Stimulated activated CD4-positive, alpha-beta T cell treated with anti-CD3 and anti-CD28 coated beads, Interleukin-15, amount 100 ng/mL, for 24 hours (primary cell): ENCODE data around the gene CACNA1G.
A peak's percentile ranks its signal among the peaks of the same experiment; 100 is the strongest.

Source experiments
- DNase-seq: peaks from one replicate; pipeline ENCODE4 v3.0.0-alpha.2; 2020

Gene CACNA1G

DNA sequence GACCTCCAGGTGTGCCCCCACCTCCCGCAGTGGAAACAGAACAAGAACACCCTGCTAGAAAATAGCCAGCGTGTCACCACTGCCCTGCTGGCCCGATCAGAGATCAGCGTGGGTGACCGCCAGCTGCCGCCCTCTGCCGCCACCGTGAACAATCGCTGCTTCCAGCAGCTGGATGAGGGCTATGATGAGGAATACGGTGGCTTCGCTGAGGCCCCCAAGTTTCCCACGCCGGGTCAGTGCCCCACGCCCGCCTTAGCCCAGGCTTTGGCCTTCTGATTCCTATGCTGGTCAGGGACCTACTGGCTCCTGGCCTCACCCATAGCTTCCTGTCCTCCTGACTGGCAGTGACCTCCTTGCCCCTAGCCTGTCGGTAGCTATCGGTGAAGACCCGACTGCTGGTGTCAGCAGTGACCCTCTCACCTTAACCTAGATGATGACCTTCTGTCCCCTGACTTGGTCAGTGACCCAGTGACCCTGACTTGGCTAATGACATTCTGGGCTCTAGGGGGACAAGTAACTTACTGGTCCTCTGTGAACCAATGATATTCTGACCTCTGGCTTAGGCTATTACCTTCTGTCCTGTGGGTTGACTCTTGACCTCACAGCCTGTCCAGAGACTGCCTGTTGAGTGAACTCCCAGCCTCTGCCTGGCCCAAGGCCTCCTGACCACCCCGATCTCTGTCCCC is 11.1 kb upstream of the CACNA1G start:
- DNase-seq = no peak

DNA sequence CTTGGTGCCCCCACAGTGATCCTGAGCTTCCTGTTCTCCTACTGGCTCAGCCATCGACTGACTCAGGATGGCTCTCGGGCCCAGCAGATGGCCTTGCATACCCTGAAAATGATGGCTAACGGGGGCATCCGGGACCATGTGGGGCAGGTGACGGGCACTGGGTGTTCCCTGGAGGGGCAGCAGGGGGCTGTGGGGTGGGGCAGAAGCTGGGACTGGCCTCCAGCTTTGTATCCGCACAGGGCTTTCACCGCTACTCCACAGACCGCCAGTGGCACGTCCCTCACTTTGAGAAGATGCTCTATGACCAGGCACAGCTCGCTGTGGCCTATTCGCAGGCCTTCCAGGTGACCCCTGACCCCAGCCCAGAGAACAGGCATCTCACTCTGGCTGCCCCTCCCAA is 10.5 kb upstream of the CACNA1G start:
- no peak for DNase-seq

DNA sequence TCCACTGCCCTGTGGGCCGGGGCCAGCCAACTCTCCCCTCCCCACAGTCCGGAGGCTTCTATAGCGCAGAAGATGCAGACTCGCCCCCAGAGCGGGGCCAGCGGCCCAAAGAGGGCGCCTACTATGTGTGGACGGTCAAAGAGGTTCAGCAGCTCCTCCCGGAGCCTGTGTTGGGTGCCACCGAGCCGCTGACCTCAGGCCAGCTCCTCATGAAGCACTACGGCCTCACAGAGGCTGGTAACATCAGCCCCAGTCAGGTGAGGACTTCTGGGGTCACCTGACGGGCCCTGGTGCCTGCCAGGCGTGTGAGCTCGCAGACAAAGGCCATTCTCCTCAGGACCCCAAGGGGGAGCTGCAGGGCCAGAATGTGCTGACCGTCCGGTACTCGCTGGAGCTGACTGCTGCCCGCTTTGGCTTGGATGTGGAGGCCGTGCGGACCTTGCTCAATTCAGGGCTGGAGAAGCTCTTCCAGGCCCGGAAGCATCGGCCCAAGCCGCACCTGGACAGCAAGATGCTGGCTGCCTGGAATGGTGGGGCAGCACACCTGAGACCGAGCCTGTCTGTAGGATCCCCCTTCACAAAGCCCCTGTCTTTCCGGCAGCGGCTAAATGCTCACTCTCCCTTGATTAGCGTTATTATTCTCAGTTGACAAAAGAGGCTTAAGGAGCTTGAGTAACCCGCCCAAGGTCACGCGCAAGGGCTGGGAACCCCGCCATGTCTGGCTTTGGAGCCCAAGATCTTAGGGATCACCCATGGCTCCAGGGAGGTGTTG is 9.7 kb upstream of the CACNA1G start:
- DNase-seq = no peak

DNA sequence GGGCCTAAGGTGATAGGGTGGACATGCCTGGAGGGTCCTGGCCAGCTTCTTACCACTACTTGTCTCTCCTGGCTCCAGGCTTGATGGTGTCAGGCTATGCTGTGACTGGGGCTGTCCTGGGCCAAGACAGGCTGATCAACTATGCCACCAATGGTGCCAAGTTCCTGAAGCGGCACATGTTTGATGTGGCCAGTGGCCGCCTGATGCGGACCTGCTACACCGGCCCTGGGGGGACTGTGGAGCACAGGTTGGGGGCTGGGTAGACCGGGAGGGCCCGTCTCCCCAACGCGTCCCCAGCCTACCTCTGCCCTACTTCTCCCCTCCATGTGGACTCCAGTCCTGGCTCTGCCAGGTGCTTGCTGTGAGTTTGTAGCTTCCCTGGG is 9.1 kb upstream of the CACNA1G start:
- no peak for DNase-seq

DNA sequence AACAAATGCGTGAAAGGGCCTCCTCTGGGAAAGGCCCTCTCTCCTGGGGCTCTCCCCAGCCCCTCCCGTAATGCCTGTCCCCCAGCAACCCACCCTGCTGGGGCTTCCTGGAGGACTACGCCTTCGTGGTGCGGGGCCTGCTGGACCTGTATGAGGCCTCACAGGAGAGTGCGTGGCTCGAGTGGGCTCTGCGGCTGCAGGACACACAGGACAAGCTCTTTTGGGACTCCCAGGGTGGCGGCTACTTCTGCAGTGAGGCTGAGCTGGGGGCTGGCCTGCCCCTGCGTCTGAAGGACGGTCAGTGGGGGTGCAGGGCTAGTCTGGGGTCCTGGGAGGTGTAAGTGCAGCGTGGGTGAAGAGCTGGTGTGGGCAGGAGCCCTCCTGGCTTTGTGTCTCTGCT is 8.6 kb upstream of the CACNA1G start:
- no peak for DNase-seq

DNA sequence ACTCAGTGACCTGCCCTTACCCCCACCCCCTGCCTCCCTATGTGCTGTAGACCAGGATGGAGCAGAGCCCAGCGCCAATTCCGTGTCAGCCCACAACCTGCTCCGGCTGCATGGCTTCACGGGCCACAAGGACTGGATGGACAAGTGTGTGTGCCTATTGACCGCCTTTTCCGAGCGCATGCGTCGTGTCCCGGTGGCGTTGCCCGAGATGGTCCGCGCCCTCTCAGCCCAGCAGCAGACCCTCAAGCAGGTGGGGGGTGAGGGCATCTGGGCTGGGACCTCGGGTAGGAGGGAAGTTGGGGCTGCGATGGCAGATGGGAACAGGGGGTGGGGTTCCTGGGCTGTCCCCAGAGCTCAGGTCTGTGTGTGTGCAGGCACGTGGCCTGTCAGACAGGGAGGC is 6.3 kb upstream of the CACNA1G start:
- no peak for DNase-seq

DNA sequence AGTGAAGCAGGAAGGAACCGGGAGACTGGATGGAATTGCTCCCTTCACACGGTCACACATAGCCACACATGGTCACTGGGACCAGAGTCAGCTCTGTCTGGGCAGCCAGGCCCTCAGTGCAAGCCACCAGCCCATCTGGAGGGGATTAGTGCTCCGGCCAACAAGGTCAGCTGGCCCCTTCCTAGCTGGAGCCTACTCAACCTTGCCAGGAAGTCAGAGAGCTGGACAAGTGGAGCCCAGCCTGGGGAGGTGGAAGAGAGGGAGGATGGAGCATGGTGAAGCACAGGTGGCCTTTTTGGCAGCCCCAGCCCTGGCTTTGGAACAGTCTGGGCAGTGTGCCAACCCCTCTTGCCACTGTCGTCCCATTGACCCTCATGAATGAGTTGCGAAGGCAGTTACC is 3.7 kb upstream of the CACNA1G start:
- no peak for DNase-seq

DNA sequence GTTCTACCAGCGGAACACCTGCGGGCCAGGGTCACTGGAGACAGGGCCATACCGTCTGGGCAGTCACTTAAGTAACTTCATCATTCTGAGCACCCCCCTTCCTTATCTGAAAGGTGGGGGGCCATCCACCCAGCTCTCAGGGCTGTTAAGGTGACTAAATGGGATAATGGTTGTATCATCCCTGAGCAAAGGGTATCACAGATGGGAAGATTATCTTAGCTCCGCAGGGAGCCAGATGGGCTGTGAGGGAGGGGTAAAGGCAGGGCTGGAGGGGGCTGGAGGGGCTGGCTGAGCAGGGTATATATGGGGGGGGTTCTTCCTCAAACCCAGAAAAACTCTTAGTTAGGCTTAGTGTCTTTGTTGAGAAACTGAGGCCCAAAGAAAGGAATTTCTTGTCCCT is 2.9 kb upstream of the CACNA1G start:
- DNase-seq = no peak

DNA sequence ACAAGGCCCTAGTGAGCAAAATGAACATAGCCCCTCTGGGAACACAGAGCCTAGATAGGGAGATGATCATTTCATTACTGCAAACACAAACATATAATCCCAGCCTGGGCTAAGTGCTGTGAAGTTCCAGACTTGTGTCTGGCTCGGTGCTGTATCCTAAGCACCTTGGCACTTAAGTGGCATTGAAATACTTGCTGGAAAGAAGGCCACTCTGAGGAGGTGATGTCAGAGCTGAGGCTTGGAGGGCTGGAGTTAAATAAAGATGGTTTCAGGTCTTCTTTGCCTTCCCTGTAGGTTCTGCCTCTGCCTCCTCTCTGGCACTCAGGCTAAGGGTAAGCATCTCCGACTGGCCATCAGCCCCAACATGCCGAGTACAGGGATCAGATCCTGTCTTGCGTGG is 2.4 kb upstream of the CACNA1G start:
- DNase-seq = no peak

DNA sequence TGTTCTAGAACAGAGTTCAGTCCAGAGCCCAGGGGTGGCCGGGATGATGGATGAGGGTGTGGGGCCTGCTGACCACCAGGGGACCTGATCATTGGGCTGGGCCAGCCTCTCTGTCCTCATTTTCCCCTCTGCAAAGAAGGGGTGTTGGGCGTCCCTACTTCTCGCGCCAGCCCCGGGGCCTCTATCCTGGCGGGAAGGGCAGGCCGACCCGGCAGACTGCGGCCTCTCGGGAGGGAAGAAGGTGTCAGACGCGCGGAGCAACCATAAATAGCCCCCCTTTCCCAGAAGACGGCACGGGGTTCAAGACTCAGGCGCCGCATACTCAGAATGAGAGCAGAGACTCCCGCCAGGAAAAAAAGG is 2.0 kb upstream of the CACNA1G start:
- DNase-seq = no peak

DNA sequence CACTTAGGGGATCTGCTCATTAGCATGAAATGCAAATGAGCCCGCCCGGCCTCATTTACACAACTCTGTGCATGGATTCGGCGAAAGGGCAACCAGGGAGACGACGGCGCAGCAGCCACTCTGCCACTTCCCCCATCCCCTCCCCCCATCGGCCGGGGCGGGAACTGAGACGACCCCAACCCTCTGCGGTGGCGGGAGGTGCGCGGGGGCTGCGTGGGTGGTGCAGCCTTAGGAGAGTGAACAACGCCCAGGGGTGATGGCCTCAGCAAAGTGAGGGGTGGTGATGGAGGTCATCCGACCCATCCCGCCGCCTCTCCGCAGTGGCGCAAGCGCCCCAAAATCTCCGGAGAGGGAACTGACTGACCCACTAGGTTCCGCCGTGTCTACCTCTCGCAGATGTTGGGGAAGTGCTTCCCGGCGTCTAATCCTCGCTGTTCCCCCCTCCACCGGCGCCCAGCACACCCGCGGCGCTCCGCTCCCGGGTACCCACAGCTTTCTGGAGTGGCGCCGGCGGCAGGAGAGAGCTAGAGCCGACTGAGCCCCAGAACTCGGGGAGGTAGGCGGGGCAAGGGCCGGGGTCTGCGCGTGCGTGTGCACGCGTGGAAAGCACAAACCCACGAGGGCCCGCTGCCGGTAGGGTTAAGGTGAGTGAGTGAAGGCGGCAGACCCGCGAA is 1.4 kb upstream of the CACNA1G start:
- DNase-seq = peak; percentile 48

DNA sequence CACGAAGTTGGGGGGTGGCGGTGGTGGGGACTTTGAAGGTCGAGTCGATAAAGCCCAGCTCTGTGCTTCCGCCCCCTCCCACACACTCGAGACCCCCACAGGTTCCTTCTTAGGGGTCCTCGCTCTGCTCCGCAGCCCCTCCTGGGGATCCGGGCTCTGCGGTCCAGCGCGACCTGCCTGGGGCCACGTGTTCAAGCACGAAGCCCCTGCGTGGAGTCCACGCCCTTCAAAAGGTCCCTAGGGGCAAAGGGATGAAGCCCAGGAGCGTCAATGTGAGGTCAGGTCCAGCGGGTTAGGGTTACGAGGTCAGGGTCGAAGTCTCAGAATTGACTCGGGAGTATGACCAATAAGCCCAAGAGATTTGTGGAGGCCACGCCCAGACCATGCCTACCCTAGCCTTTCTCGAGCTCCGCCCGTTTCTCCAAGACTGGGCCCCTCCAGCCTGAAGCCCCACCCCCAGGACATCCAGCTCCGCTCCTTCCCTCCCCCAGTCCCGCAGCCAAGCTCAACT is 786 bp upstream of the CACNA1G start:
- peak; percentile 64 for DNase-seq

DNA sequence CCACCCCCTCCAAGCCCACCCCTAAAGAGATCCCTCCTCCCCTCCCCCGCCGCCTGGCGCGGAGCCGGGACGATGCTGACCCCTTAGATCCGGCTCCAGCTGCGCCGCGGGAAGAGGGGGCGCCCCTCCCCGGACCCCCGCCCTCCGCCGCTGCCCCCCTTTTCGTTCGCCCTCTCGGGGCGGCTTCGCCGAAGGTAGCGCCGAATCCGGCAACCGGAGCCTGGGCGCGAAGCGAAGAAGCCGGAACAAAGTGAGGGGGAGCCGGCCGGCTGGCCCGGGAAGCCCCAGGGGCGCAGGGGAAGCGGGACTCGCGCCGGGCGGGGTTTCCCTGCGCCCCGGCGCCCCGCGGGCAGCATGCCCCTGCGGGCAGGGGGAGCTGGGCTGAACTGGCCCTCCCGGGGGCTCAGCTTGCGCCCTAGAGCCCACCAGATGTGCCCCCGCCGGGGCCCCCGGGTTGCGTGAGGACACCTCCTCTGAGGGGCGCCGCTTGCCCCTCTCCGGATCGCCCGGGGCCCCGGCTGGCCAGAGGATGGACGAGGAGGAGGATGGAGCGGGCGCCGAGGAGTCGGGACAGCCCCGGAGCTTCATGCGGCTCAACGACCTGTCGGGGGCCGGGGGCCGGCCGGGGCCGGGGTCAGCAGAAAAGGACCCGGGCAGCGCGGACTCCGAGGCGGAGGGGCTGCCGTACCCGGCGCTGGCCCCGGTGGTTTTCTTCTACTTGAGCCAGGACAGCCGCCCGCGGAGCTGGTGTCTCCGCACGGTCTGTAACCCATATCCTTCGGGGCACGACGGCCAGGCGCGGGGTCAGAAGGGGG is 623 bp downstream of the CACNA1G start:
- no peak for DNase-seq

DNA sequence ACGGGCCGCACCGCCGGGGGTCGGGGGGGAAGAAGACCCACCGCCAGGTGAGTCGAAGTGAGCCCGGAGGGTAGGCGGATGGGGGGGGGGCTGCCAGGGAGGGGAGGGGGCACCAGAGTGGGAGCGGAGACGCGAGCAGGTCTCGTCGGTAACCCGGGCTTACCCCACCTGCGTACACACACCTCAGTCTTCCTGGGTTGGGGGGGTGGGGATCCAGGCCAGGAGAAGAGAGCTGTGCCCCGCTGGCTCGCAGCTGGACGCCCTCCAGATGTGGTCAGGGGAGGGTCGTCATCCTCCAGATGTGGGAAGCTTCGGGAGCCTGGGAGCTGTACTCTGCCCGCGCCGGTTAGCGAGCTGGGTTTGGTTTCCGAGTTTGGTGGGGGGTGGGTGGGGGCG is 1.2 kb downstream of the CACNA1G start:
- no peak for DNase-seq

DNA sequence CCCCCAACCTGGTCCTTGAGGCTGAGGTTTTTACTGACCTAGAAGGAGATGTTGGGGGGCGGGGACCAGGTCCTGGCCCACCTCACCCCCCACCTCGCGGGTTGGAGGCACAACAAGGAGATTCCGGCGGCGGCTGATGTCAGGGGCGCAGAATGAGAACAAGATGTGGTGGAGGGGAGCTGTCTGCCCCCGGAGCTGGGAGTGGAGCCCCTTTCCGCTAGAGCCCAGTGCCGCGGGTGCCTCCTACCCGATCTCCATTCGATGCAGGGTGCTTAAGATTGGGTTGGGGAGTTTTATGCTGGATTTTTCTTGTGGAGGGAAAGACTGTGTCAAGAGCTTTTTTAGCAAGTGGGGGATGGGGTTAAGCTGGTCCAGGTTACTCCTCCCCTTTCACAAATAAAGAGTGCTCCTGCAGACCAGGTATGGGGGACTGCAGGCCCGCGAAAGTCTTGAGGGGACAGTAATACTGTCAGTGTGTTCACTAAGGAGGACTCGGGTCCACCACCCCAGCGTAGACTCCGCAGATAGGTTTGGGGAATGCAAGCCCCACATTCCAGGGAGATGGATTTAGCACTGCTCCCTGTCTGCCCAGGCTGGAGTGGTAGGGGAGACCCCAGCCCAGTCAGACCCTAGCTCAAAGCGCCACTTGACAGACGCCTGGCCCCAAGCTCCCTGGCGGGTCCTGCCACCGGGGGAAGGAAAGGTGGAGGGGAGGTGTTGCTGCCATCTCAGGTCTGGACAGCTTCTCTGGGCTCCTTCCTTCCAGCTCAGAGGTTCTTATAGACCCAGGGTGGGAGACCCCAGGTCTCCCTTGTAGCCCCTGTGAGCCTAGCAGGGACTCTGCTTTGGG is 2.0 kb downstream of the CACNA1G start:
- DNase-seq = no peak

DNA sequence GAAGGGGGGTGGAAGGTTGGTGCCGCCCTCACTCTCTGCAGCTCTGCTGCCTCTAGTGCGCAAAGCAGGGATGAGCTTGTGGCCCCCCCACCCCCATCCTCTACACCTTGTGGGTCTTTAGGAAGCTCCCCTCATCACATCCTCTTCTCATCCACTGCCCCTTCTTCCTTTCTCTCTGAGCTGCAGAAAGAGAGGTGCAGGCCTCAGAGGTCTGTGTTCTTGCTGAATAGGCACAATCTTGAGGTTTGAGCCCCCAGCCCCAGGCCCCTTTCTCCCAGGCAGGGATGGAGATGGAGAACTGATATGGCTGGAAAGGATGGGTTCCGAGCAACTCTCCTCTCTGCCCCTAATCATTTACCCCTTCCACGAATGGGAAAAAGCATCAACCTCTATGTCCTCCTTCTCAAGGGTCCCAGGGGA is 2.6 kb downstream of the CACNA1G start:
- DNase-seq = no peak

DNA sequence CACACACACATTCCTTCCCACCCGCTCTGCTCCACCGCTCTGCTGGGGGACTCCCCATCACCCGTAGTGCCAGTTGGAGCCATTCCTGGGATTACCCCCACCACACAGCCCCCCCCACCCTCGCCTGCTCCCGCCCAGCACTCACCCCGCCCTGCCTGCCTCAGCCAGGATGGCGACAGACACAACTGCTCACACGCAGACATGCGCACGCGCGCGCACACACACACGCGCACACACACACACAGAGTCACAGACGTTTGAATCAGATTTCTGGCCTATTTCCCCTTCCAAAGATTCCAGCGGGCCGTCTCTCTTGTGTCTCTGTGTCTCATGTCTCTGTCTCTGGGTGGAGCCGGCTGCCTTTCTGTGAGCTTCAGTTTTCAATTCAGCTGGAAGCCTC is 4.4 kb downstream of the CACNA1G start:
- DNase-seq = no peak

DNA sequence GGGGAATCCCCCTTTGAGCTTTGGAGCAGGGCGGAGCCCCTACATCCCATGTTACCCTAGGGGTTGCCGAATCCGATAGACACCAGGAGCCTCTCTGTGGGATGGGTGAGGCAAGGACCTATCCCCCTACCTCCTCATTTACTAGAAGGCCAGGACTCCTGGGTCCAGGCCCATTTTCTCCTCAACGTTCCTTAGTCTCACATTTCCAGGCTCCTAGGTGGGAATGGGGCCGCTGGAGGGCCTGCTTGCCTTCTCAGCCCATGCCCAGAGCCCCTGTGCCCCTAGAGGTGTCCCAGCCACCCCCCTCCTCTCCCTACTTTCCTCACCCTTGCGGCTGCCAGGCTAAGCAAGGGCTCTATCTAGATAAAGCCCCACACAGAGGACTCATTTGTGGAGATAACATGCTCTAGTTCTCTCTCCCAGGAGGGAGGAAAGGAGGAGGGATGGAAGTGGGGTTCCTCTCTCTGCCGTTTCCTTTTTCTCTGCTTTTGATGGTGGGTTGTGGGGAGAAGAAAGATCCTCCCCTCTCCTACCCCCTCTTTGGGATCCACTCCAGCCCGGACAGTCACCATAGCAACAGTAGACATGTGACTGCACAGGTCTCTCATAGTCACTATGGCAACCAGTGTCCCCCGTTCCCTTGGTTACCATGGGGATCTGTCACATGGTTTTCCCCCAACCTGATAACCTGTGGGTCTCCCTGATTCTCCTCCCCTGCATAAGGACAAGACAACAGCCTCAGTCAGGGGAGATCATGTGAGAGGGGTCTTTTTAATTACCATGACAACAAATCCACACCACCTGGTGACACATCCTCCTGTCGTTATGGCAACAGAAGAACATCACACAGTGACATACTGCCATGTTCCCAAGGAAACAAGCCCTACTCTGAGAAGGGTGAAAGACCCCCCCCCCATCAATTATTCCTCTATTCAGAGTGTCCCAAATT is 5.2 kb downstream of the CACNA1G start:
- no peak for DNase-seq

DNA sequence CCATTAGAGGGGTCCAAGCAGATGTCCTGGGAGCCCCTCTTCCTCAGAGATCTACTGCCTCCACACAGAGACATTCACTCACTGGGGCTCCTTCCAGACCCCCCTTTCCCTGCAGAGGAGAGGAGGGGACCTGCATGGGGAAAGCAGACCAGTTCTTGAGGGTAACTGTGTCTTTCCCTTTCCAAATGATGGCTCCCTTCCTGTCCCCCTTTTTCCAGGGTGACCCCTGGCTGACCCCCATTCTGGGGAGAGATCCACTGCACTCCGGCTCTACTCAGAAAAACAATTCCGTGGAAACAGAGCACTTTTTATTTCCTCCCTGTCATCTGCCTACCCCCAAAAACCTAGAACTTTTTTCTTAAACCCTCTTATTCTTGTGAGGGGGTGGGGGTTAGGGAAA is 6.4 kb downstream of the CACNA1G start:
- no peak for DNase-seq

DNA sequence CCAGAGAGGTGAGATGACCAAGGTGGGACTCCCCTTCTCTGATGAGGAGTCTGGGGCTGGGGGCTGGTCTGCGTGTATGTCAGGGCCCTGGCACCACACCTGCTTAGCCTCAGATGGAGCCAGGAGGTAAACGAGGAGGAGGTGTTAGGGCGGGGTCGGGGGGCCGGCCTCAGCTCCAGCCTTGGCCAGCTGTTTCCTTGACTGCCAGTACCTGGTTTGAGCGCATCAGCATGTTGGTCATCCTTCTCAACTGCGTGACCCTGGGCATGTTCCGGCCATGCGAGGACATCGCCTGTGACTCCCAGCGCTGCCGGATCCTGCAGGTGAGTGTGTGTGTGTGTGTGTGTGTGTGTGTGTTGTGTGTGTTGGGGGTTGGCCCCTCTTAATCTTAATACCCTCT is 8.1 kb downstream of the CACNA1G start:
- DNase-seq = no peak

DNA sequence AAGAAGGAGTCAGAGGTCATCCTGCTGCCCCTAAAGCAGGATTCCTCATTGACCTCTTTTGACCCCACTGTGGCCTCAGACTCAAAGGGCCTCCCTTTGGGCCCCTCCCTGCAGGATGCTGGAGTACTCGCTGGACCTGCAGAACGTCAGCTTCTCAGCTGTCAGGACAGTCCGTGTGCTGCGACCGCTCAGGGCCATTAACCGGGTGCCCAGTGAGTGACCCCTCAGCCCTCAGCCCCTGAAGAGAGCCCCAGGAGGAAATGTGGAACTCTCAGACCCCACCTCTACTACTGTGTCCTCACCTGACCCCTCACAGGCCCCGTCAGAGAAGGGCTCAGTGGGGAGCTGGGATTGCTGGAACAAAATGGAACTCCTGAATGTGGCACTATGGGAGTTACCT is 9.1 kb downstream of the CACNA1G start:
- DNase-seq = no peak
